IMR-90 (cell line): Measurements from ENCODE around the gene ATG7.

Experiments
- CTCF ChIP-seq: conservative IDR thresholded peaks from 2 replicates; pipeline ENCODE4 v1.5.1; 2012; ENCODE audit warnings: mild to moderate bottlenecking, low read depth, low read length, improper control_type of control experiment
- MAFK ChIP-seq: IDR thresholded peaks from 2 replicates; pipeline ENCODE4 v1.6.1; 2012; ENCODE audit warnings: low read depth, low read length, improper control_type of control experiment
- POLR2A ChIP-seq: IDR thresholded peaks from 2 replicates; pipeline ENCODE4 v1.6.1; 2012; ENCODE audit warnings: mild to moderate bottlenecking, low read depth, low read length
- RCOR1 ChIP-seq: IDR thresholded peaks from 2 replicates; pipeline ENCODE4 v1.6.1; 2012; ENCODE audit warnings: mild to moderate bottlenecking, low read length, improper control_type of control experiment; ENCODE audit not compliant: insufficient replicate concordance
- RFX5 ChIP-seq: IDR thresholded peaks from 2 replicates; pipeline ENCODE4 v1.8.0; 2012; ENCODE audit warnings: low read depth, mild to moderate bottlenecking, low read length, moderate library complexity
- SMC3 ChIP-seq: fragments of 150-350 bp; IDR thresholded peaks from 2 replicates; pipeline ENCODE4 v1.6.1; 2016; ENCODE audit warnings: low read depth, mild to moderate bottlenecking, antibody characterized with exemption, low read length, moderate library complexity

DNA sequence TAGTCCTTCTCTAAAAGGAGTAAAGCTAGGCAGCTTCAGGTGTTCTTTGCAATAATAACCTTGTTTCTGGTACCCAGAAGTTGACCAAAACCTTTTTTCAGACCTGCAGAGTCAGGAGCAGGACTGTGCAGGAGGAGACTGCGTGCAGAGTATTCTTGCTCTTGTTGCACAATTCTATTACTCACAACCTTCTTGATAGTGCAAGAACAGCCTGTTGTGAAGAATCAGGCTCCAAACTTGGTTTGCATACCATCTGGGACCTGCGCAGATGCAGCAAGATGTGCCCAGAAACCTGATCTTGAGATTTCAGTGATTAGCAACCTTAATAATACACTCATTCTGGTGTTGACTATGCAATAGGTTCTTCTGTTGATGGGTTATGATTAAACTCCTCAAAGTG, 111.9 kb downstream of the ATG7 start:
- TF ChIP-seq CTCF: no peak
- TF ChIP-seq MAFK: no peak
- no peak for TF ChIP-seq RFX5
- no peak for TF ChIP-seq POLR2A
- TF ChIP-seq RCOR1: no peak
- no peak for TF ChIP-seq SMC3
